GM12878 (cell line): ENCODE measurements around the gene YAF2. TPM values are rescaled to one million over a fixed set of nuclear protein-coding genes. Genes with fewer than 3 reads are reported as not detected.

ENCODE experiments used
- ATAC-seq: fragments of 200-7000 bp; cut with Tn5 transposase; 3 replicates; pipeline ENCODE4 v1.9.1; 2020; ENCODE audit warnings: mild to moderate bottlenecking, moderate library complexity
- BruUV-seq: library from RNA; stranded (reverse); fragments of 400-500 nt; replicated peaks from 2 replicates; lab custom pipeline; 2021; lab: Mats Ljungman, UMichigan
- CTCF ChIA-PET: fragments of 300-600 bp; sonication (Branson Sonifier 250); formaldehyde crosslinking; extraction: SDS; loops from one replicate; lab custom pipeline; 2021; ENCODE audit warnings: inconsistent platforms; lab: Yijun Ruan, JAX
- POLR2A ChIA-PET: fragments of 350-600 bp; formaldehyde crosslinking; extraction: SDS; loops from one replicate; lab custom pipeline; 2021; ENCODE audit warnings: inconsistent platforms; lab: Charles Lee
- RAD21 ChIA-PET: fragments of 300-600 bp; sonication (Branson Sonifier 250); formaldehyde crosslinking; loops from one replicate; lab custom pipeline; 2023; ENCODE audit warnings: antibody characterized with exemption; ENCODE audit not compliant: unreplicated experiment; lab: Charles Lee
- SMC1A ChIA-PET: fragments of 300-600 bp; sonication (Branson Sonifier 250); formaldehyde crosslinking; loops from one replicate; lab custom pipeline; 2023; ENCODE audit not compliant: unreplicated experiment, uncharacterized antibody; lab: Charles Lee
- DNase-seq: peaks from one replicate; pipeline ENCODE4 v3.0.0-alpha.2; 2011; ENCODE audit warnings: low read depth, low spot score
- FAIRE-seq: peaks from 3 replicates; lab custom pipeline; 2011; peaks lifted over from hg19 to GRCh38; lab: Jason Lieb, UNC
- H2AFZ ChIP-seq: 2 replicates; pipeline ENCODE4 v1.6.0; 2011; ENCODE audit warnings: low read depth, low read length, control low read depth; ENCODE audit not compliant: control insufficient read depth
- H3K27ac ChIP-seq: 2 replicates; pipeline ENCODE4 v1.5.1; 2011; ENCODE audit warnings: control low read depth; ENCODE audit not compliant: control insufficient read depth, insufficient read depth
- H3K27me3 ChIP-seq, 2 experiments: replicated peaks in 1 of 2; 2 replicates each; pipeline versions ENCODE4 v1.6.0 to v1.6.1; 2011; ENCODE audit warnings: low read length in 1 of 2; ENCODE audit not compliant: control insufficient read depth in 2 of 2, insufficient read depth in 2 of 2
- H3K36me3 ChIP-seq, 2 experiments: 2 replicates each; pipeline ENCODE4 v1.5.1; 2011; ENCODE audit warnings: low read length in 1 of 2; ENCODE audit not compliant: control insufficient read depth in 2 of 2, insufficient read depth in 2 of 2
- H3K4me1 ChIP-seq: 2 replicates; pipeline ENCODE4 v1.6.1; 2011; ENCODE audit warnings: mild to moderate bottlenecking, low read length, moderate library complexity, mixed read lengths; ENCODE audit not compliant: control insufficient read depth, insufficient read depth
- H3K4me2 ChIP-seq: 2 replicates; pipeline ENCODE4 v1.6.0; 2011; ENCODE audit warnings: control low read depth; ENCODE audit not compliant: control insufficient read depth, insufficient read depth
- H3K4me3 ChIP-seq: fragments of 200-600 bp; sonication (generic); 2 replicates; pipeline ENCODE4 v1.5.1; 2016
- H3K79me2 ChIP-seq: 2 replicates; pipeline ENCODE4 v1.6.0; 2011; ENCODE audit warnings: low read length; ENCODE audit not compliant: control insufficient read depth, insufficient read depth
- H3K9ac ChIP-seq: 2 replicates; pipeline ENCODE4 v1.8.0; 2011; ENCODE audit warnings: low read length, control low read depth, mixed read lengths; ENCODE audit not compliant: control insufficient read depth, insufficient read depth
- H3K9me3 ChIP-seq: replicated peaks from 3 replicates; pipeline ENCODE4 v1.5.1; 2011; ENCODE audit warnings: mild to moderate bottlenecking, low read length; ENCODE audit not compliant: control insufficient read depth, insufficient read depth
- H4K20me1 ChIP-seq: 2 replicates; pipeline ENCODE4 v1.6.0; 2011; ENCODE audit not compliant: control insufficient read depth, insufficient read depth
- ATF7 ChIP-seq: fragments of 450-650 bp; IDR thresholded peaks from 2 replicates; pipeline ENCODE4 v1.6.1; 2016; ENCODE audit warnings: low read depth, mild to moderate bottlenecking
- BCL11A ChIP-seq: IDR thresholded peaks from 2 replicates; pipeline ENCODE4 v1.6.1; 2011; ENCODE audit warnings: low read depth, low read length
- BRCA1 ChIP-seq: IDR thresholded peaks from 2 replicates; pipeline ENCODE4 v1.6.1; 2011; ENCODE audit warnings: low read depth, low read length, improper control_type of control experiment
- CEBPB ChIP-seq, 2 experiments: fragments of 150-350 bp in 1 of 2; IDR thresholded peaks; 2 replicates each; pipeline ENCODE4 v1.6.1; 2012 to 2014; ENCODE audit warnings: low read depth in 2 of 2, low read length in 2 of 2, borderline replicate concordance in 1 of 2, inconsistent platforms in 1 of 2
- CHD1 ChIP-seq: IDR thresholded peaks from 2 replicates; pipeline ENCODE4 v1.6.1; 2012; ENCODE audit warnings: low read depth, low read length, improper control_type of control experiment
- E4F1 ChIP-seq: fragments of 450-650 bp; IDR thresholded peaks from 2 replicates; pipeline ENCODE4 v1.6.1; 2018; ENCODE audit warnings: borderline replicate concordance, mild to moderate bottlenecking; ENCODE audit not compliant: partially characterized antibody
- ELK1 ChIP-seq: IDR thresholded peaks from 2 replicates; pipeline ENCODE4 v1.6.1; 2012; ENCODE audit warnings: low read depth, low read length, improper control_type of control experiment
- FOS ChIP-seq: IDR thresholded peaks from 3 replicates; pipeline ENCODE4 v1.6.1; 2011; ENCODE audit warnings: borderline replicate concordance; ENCODE audit not compliant: insufficient read length; ENCODE audit errors: extremely low read depth
- HDAC2 ChIP-seq: fragments of 200-600 bp; sonication (generic); IDR thresholded peaks from 2 replicates; pipeline ENCODE4 v1.6.1; 2017
- NR2C1 ChIP-seq: fragments of 450-650 bp; IDR thresholded peaks from 2 replicates; pipeline ENCODE4 v1.6.1; 2017; ENCODE audit warnings: antibody characterized with exemption, mild to moderate bottlenecking, moderate library complexity
- POLR2AphosphoS5 ChIP-seq: IDR thresholded peaks from 2 replicates; pipeline ENCODE4 v1.6.1; 2011; ENCODE audit warnings: mild to moderate bottlenecking, low read length, inconsistent platforms
- SIN3A ChIP-seq: IDR thresholded peaks from 2 replicates; pipeline ENCODE4 v1.6.1; 2012; ENCODE audit warnings: low read depth, low read length, improper control_type of control experiment
- SMAD1 ChIP-seq: fragments of 450-650 bp; IDR thresholded peaks from 2 replicates; pipeline ENCODE4 v1.6.1; 2018; ENCODE audit warnings: mild to moderate bottlenecking, low read depth; ENCODE audit not compliant: partially characterized antibody
- STAT1 ChIP-seq: fragments of 450-650 bp; conservative IDR thresholded peaks from 2 replicates; pipeline ENCODE4 v1.6.1; 2014; ENCODE audit warnings: antibody characterized with exemption, mild to moderate bottlenecking
- STAT3 ChIP-seq: IDR thresholded peaks from 2 replicates; pipeline ENCODE4 v1.6.1; 2011; ENCODE audit warnings: low read depth, low read length, improper control_type of control experiment
- ZNF217 ChIP-seq: fragments of 450-650 bp; IDR thresholded peaks from 2 replicates; pipeline ENCODE4 v1.6.1; 2017; ENCODE audit warnings: antibody characterized with exemption, mild to moderate bottlenecking
- ZNF274 ChIP-seq: IDR thresholded peaks from one replicate; pipeline ENCODE4 v1.8.0; 2011; ENCODE audit not compliant: insufficient read length, insufficient read depth
- ZNF592 ChIP-seq: fragments of 450-650 bp; IDR thresholded peaks from 2 replicates; pipeline ENCODE4 v1.6.1; 2017; ENCODE audit warnings: mild to moderate bottlenecking, moderate library complexity
- WGBS: methylation state at CpG from one replicate; pipeline ENCODE4 v1.1.6; 2016; ENCODE audit warnings: low lambda C conversion rate; ENCODE audit not compliant: insufficient replicate concordance, insufficient coverage; ENCODE audit errors: missing lambda C conversion rate; 5-methylcytosine and 5-hydroxymethylcytosine counted together
- in situ Hi-C: fragments of 300-500 bp; cut with MboI; formaldehyde crosslinking; loops from 9 replicates; pipeline ENCODE4 v1.14.3; 2018; ENCODE audit warnings: mixed read lengths
- intact Hi-C: fragments of 100-400 bp; cut with micrococcal nuclease; formaldehyde crosslinking; loops from one replicate; pipeline ENCODE4 v1.14.2; 2022; ENCODE audit not compliant: unreplicated experiment
- polyA plus RNA-seq, 11 experiments: library from polyadenylated mRNA; depleted of rRNA in 4 of 11; unstranded in 6 of 11; stranded (reverse) in 5 of 11; fragments of >200 nt; fragmentation: Nextera tagmentation in 4 of 11; fragmentation: Illumina TruSeq in 1 of 11; extraction: Ambion mirVana in 4 of 11; extraction: Trizol in 1 of 11; gene quantifications; 1 replicate in 1 of 11; 2 replicates in 10 of 11; pipeline versions ENCODE4 v1.2.1 to v1.2.3, GENCODE V29; 2011 to 2016; ENCODE audit warnings: inconsistent platforms in 2 of 11, missing spikeins in 2 of 11, low read depth in 1 of 11
- total RNA-seq, 4 experiments: library from RNA; depleted of rRNA in 3 of 4; stranded (reverse); fragments of >200 nt in 3 of 4; fragmentation: Illumina TruSeq in 1 of 4; extraction: Trizol in 1 of 4; gene quantifications; 2 replicates each; pipeline versions ENCODE4 v1.2.1 to v1.2.3, GENCODE V29; 2013 to 2021

The YAF2 gene
- total and polyA plus RNA-seq, 10 of the 15 experiments (the other 5 are each of a cell fraction or from before 2014, with no cell fraction given) = 18.8 to 36.6 (median 23.0) TPM

GRCh38 chr12:42262271-42262670, 24.2 kb upstream of the YAF2 start (continued):
- TF ChIP-seq ZNF592 (no peak), CEBPB (IDR thresholded peaks at IDR 0.05; ENCODE audit: borderline replicate concordance in 1 of 2, low read depth in 2 of 2, low read length in 2 of 2) (no peak), HDAC2 (no peak)
- TF ChIP-seq, all 136 proteins: peak for 0

GRCh38 chr12:42261708-42262107, 23.7 kb upstream of the YAF2 start:
- WGBS = 27% methylated on average over 4 of the region's 4 CpGs
- ChIA-PET CTCF (interaction anchor here (0.8 to 0.9 kb wide), 2 partner anchors 8 to 37 kb away, joined by 3 read pairs; no protein-coding TSS in a partner anchor), RAD21 (no interaction called here), SMC1A (interaction anchor here (1.4 kb wide), 1 partner anchor 70 kb away, joined by 4 read pairs; no protein-coding TSS in a partner anchor), POLR2A (no interaction called here)
- H3K36me3 ChIP-seq = no peaks in the 10 kb centered on the region
- H3K9ac ChIP-seq = no peak overlapping the region
- H3K4me1 ChIP-seq = no peaks in the 10 kb centered on the region
- FAIRE-seq (no peak), DNase-seq (no peak), ATAC-seq (no peak)
- H3K27me3 ChIP-seq = no peaks in the 10 kb centered on the region
- H2AFZ ChIP-seq = no peak overlapping the region
- intact Hi-C loops (no loop called here), in situ Hi-C loops (no loop called here)
- H3K79me2 ChIP-seq = no peaks in the 10 kb centered on the region
- no TSS peak for BruUV-seq
- no peaks in the 10 kb centered on the region for H4K20me1 ChIP-seq
- no peak overlapping the region for H3K27ac ChIP-seq
- H3K4me3 ChIP-seq = no peak overlapping the region
- no peak overlapping the region for H3K4me2 ChIP-seq
- no peaks in the 10 kb centered on the region for H3K9me3 ChIP-seq
- TF ChIP-seq BRCA1 = no peak
- no peak for TF ChIP-seq ZNF274
- TF ChIP-seq ELK1 = no peak
- TF ChIP-seq CHD1 = no peak
- no peak for TF ChIP-seq FOS
- no peak for TF ChIP-seq BCL11A
- TF ChIP-seq NR2C1 = no peak
- no peak for TF ChIP-seq ATF7
- no peak for TF ChIP-seq STAT3
- no peak for TF ChIP-seq SIN3A
- TF ChIP-seq ZNF217 = no peak
- TF ChIP-seq POLR2AphosphoS5 = no peak
- TF ChIP-seq E4F1 = no peak
- TF ChIP-seq STAT1 = no peak
- TF ChIP-seq SMAD1 = no peak
